Measurements from ENCODE around the gene EXD1.
"Not testable (repeated sequence)": the region's sequence is repeated elsewhere in the genome, so short reads cannot be mapped to it uniquely, and the experiment has no call there.

EXD1 gene

DNA sequence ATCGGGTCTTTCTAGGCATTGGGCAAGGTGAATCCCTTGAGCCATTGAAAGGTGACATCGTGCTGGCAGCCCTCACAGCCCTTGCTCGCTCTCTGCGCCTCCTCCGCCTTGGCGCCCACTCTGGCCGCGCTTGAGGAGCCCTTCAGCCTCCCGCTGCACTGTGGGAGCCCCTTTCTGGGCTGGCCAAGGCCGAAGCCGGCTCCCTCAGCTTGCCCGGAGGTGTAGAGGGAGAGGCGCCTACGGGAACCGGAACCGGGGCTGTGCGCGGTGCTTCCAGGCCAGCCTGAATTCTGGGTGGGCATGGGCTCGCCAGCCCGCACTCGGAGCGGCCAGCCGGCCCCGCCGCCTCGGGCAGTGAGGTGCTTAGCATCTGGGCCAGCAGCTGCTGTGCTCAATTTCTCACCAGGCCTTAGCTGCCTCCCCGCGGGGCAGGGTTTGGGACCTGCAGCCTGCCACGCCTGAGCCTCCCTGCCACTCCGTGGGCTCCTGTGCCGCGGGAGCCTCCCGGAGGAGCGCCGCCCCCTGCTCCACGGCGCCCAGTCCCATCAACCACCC is 79.0 kb downstream of the EXD1 start:
- Histone ChIP-seq H4K8ac (ENCODE audit: low read depth, low read length) (no peak overlapping the region), H3K9ac (ENCODE audit: low read length) (no peak overlapping the region), H4K5ac (ENCODE audit: low read length) (no peak overlapping the region), H3K4ac (ENCODE audit: low read depth, low read length) (no peak overlapping the region), H3K4me1 (ENCODE audit: control insufficient read depth, low read depth, low read length) (no peaks in the 10 kb centered on the region), H3K79me1 (ENCODE audit: low read length) (no peaks in the 10 kb centered on the region), H2AK5ac (ENCODE audit: low read length) (no peak overlapping the region), H3K23ac (ENCODE audit: low read length) (no peak overlapping the region), H2BK15ac (replicated peaks; ENCODE audit: low read depth) (no peak overlapping the region), H3K27ac (ENCODE audit: low read depth, low read length) (no peak overlapping the region), H3K36me3 (ENCODE audit: control insufficient read depth, insufficient read depth, low read length) (no peaks in the 10 kb centered on the region), H3K18ac (ENCODE audit: low read length) (no peak overlapping the region), H2BK5ac (ENCODE audit: low read length) (no peak overlapping the region), H2BK120ac (ENCODE audit: low read depth, low read length) (no peak overlapping the region), H3K79me2 (ENCODE audit: control insufficient read depth, insufficient read depth, low read length) (no peaks in the 10 kb centered on the region), H3K27me3 (ENCODE audit: insufficient read depth, low read length, poor library complexity) (no peaks in the 10 kb centered on the region), H3K4me3 (ENCODE audit: low read length) (no peak overlapping the region), H3K56ac (ENCODE audit: low read length) (no peak overlapping the region), H3K4me2 (ENCODE audit: low read length) (no peak overlapping the region)
- no peak for DNase-seq
- WGBS (ENCODE audit: extremely low coverage, insufficient coverage, low lambda C conversion rate) = no CpG with 5 or more reads among the region's 37 CpGs

DNA sequence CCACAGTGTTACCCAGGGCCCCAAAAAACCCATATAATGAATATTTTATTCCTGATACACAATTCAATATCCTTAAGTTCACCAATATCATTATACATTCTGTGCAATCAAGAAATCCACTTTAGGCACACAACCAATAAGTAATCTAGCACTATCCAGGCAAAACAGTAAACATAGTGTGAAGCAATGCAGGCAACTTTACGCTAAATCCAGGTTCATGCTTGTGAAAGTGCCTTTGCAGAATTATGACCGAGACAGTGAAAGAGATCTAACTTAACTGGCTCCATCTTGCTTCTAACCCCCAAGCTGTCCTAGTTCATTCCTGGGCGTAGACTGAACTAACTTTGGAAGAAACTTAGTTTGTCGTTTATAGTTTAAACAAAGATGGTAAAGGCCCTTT is 80.3 kb downstream of the EXD1 start:
- H4K8ac ChIP-seq (ENCODE audit: low read depth, low read length) = no peak overlapping the region
- no peaks in the 10 kb centered on the region for H3K4me1 ChIP-seq (ENCODE audit: control insufficient read depth, low read depth, low read length)
- no peaks in the 10 kb centered on the region for H3K36me3 ChIP-seq (ENCODE audit: control insufficient read depth, insufficient read depth, low read length)
- no peak overlapping the region for H2AK5ac ChIP-seq (ENCODE audit: low read length)
- no peak overlapping the region for H2BK120ac ChIP-seq (ENCODE audit: low read depth, low read length)
- H2BK5ac ChIP-seq (ENCODE audit: low read length) = no peak overlapping the region
- H3K27ac ChIP-seq (ENCODE audit: low read depth, low read length) = no peak overlapping the region
- H3K4me2 ChIP-seq (ENCODE audit: low read length) = no peak overlapping the region
- H3K27me3 ChIP-seq (ENCODE audit: insufficient read depth, low read length, poor library complexity) = no peaks in the 10 kb centered on the region
- no peak overlapping the region for H4K5ac ChIP-seq (ENCODE audit: low read length)
- H3K79me2 ChIP-seq (ENCODE audit: control insufficient read depth, insufficient read depth, low read length) = no peaks in the 10 kb centered on the region
- H3K56ac ChIP-seq (ENCODE audit: low read length) = no peak overlapping the region
- no peaks in the 10 kb centered on the region for H3K79me1 ChIP-seq (ENCODE audit: low read length)
- H3K4ac ChIP-seq (ENCODE audit: low read depth, low read length) = no peak overlapping the region
- H3K9ac ChIP-seq (ENCODE audit: low read length) = no peak overlapping the region
- H2BK15ac ChIP-seq (replicated peaks; ENCODE audit: low read depth) = no peak overlapping the region
- no peak overlapping the region for H3K18ac ChIP-seq (ENCODE audit: low read length)
- DNase-seq = no peak
- H3K23ac ChIP-seq (ENCODE audit: low read length) = no peak overlapping the region
- no CpG with 5 or more reads among the region's 4 CpGs for WGBS (ENCODE audit: extremely low coverage, insufficient coverage, low lambda C conversion rate)
- no peak overlapping the region for H3K4me3 ChIP-seq (ENCODE audit: low read length)

DNA sequence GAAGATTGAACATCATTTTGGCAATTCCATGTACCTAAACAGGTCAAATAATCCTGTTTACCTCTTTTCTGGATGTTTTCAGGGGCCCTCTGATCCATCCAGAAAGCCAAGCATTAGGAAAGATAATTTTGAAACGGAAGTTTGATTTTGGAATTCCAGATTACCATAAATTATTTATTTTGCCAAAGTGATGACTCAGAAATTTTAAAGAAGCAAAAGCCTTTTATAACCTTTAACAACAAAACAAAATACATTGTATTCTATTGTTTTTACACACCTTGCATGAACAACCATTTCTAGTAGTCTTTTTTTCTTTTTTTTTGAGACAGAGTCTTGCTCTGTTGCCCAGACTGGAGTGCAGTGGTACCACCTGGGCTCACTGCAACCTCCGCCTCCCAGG is 82.5 kb downstream of the EXD1 start:
- Histone ChIP-seq H3K4ac (ENCODE audit: low read depth, low read length) (no peak overlapping the region), H4K5ac (ENCODE audit: low read length) (no peak overlapping the region), H3K4me3 (ENCODE audit: low read length) (no peak overlapping the region), H2BK15ac (replicated peaks; ENCODE audit: low read depth) (no peak overlapping the region), H2AK5ac (ENCODE audit: low read length) (no peak overlapping the region), H3K18ac (ENCODE audit: low read length) (no peak overlapping the region), H3K36me3 (ENCODE audit: control insufficient read depth, insufficient read depth, low read length) (no peaks in the 10 kb centered on the region), H3K27ac (ENCODE audit: low read depth, low read length) (no peak overlapping the region), H4K8ac (ENCODE audit: low read depth, low read length) (no peak overlapping the region), H3K23ac (ENCODE audit: low read length) (no peak overlapping the region), H2BK5ac (ENCODE audit: low read length) (no peak overlapping the region), H3K56ac (ENCODE audit: low read length) (no peak overlapping the region), H3K4me2 (ENCODE audit: low read length) (no peak overlapping the region), H3K4me1 (ENCODE audit: control insufficient read depth, low read depth, low read length) (no peaks in the 10 kb centered on the region), H3K9ac (ENCODE audit: low read length) (no peak overlapping the region), H3K79me2 (ENCODE audit: control insufficient read depth, insufficient read depth, low read length) (no peaks in the 10 kb centered on the region), H3K27me3 (ENCODE audit: insufficient read depth, low read length, poor library complexity) (no peaks in the 10 kb centered on the region), H2BK120ac (ENCODE audit: low read depth, low read length) (no peak overlapping the region), H3K79me1 (ENCODE audit: low read length) (no peaks in the 10 kb centered on the region)
- no CpG with 5 or more reads among the region's 2 CpGs for WGBS (ENCODE audit: extremely low coverage, insufficient coverage, low lambda C conversion rate)
- no peak for DNase-seq

DNA sequence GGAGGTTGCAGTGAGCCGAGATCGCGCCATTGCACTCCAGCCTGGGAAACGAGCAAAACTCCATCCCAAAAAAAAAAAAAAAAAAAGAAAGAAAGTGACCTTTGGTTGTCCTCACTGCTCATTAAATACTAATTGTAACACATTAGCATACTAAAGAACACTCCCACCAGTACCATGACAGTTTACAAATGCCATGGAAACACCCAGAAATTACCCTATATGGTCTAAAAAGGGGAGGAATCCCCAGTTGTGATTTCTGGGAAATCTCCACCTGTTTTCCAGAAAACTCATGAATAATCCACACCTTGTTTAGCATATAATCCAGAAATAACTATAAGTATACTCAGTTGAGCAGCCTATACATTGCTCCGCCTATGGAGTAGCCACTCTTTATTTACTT is 90.9 kb downstream of the EXD1 start:
- no peak for DNase-seq
- Histone ChIP-seq H2BK5ac (ENCODE audit: low read length) (no peak overlapping the region), H4K8ac (ENCODE audit: low read depth, low read length) (no peak overlapping the region), H4K5ac (ENCODE audit: low read length) (no peak overlapping the region), H3K18ac (ENCODE audit: low read length) (no peak overlapping the region), H3K36me3 (ENCODE audit: control insufficient read depth, insufficient read depth, low read length) (no peaks in the 10 kb centered on the region), H3K79me2 (ENCODE audit: control insufficient read depth, insufficient read depth, low read length) (no peaks in the 10 kb centered on the region), H3K9ac (ENCODE audit: low read length) (no peak overlapping the region), H3K4ac (ENCODE audit: low read depth, low read length) (no peak overlapping the region), H3K4me1 (ENCODE audit: control insufficient read depth, low read depth, low read length) (no peaks in the 10 kb centered on the region), H3K23ac (ENCODE audit: low read length) (no peak overlapping the region), H2AK5ac (ENCODE audit: low read length) (no peak overlapping the region), H3K79me1 (ENCODE audit: low read length) (no peaks in the 10 kb centered on the region), H3K4me3 (ENCODE audit: low read length) (no peak overlapping the region), H3K56ac (ENCODE audit: low read length) (no peak overlapping the region), H2BK120ac (ENCODE audit: low read depth, low read length) (no peak overlapping the region), H2BK15ac (replicated peaks; ENCODE audit: low read depth) (no peak overlapping the region), H3K27me3 (ENCODE audit: insufficient read depth, low read length, poor library complexity) (no peaks in the 10 kb centered on the region), H3K27ac (ENCODE audit: low read depth, low read length) (no peak overlapping the region), H3K4me2 (ENCODE audit: low read length) (no peak overlapping the region)
- WGBS (ENCODE audit: extremely low coverage, insufficient coverage, low lambda C conversion rate) = no CpG with 5 or more reads among the region's 5 CpGs

DNA sequence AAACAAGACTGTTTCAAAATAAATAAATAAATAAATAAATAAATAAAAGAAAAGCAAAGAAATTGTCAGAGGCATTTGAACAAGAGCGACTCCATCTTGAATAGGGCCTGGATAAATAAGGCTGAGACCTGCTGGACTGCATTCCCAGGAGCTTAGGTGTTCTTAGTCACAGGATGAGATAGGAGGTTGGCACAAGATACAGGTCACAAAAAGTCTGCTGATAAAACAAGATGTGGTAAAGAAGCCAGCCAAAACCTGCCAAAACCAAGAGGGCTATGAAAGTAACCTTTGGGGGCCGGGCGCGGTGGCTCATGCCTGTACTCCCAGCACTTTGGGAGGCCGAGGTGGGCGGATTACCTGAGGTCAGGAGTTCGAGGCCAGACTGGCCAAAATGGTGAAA is 91.4 kb downstream of the EXD1 start:
- H3K23ac ChIP-seq (ENCODE audit: low read length); H3K4me1 ChIP-seq (ENCODE audit: control insufficient read depth, low read depth, low read length); H3K4me2 ChIP-seq (ENCODE audit: low read length); H3K27ac ChIP-seq (ENCODE audit: low read depth, low read length); H4K5ac ChIP-seq (ENCODE audit: low read length); H4K8ac ChIP-seq (ENCODE audit: low read depth, low read length); H3K18ac ChIP-seq (ENCODE audit: low read length); H3K36me3 ChIP-seq (ENCODE audit: control insufficient read depth, insufficient read depth, low read length); H3K79me1 ChIP-seq (ENCODE audit: low read length); H2BK15ac ChIP-seq (replicated peaks; ENCODE audit: low read depth); H3K4me3 ChIP-seq (ENCODE audit: low read length); H3K27me3 ChIP-seq (ENCODE audit: insufficient read depth, low read length, poor library complexity); H3K4ac ChIP-seq (ENCODE audit: low read depth, low read length); H3K56ac ChIP-seq (ENCODE audit: low read length); H2BK5ac ChIP-seq (ENCODE audit: low read length); H3K79me2 ChIP-seq (ENCODE audit: control insufficient read depth, insufficient read depth, low read length); H3K9ac ChIP-seq (ENCODE audit: low read length); H2BK120ac ChIP-seq (ENCODE audit: low read depth, low read length); H2AK5ac ChIP-seq (ENCODE audit: low read length): not testable (repeated sequence)
- whole genome bisulfite sequencing (ENCODE audit: extremely low coverage, insufficient coverage, low lambda C conversion rate) = no CpG with 5 or more reads among the region's 7 CpGs
- DNase-seq = peak; percentile 50

DNA sequence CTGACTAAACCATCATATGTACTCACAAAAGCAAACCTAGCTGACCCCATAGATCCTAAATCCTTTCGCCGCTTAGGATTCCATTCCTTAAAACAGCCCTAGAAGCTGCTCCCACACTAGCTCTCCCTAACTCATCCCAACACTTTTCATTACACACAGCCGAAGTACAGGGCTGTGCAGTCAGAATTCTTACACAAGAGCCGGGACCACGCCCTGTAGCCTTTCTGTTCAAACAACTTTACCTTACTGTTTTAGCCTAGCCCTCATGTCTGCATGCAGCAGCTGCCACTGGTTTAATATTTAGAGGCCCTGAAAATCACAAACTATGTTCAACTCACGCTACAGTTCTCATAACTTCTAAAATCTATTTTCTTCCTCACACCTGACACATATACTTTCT is 95.0 kb downstream of the EXD1 start:
- not testable (repeated sequence) for H2BK5ac ChIP-seq (ENCODE audit: low read length); H3K79me1 ChIP-seq (ENCODE audit: low read length); H3K4me3 ChIP-seq (ENCODE audit: low read length); H3K9ac ChIP-seq (ENCODE audit: low read length); H3K23ac ChIP-seq (ENCODE audit: low read length); H3K27ac ChIP-seq (ENCODE audit: low read depth, low read length); DNase-seq; H3K79me2 ChIP-seq (ENCODE audit: control insufficient read depth, insufficient read depth, low read length); H3K36me3 ChIP-seq (ENCODE audit: control insufficient read depth, insufficient read depth, low read length); H3K18ac ChIP-seq (ENCODE audit: low read length); H2AK5ac ChIP-seq (ENCODE audit: low read length); H2BK15ac ChIP-seq (replicated peaks; ENCODE audit: low read depth); H2BK120ac ChIP-seq (ENCODE audit: low read depth, low read length); H3K56ac ChIP-seq (ENCODE audit: low read length); H4K8ac ChIP-seq (ENCODE audit: low read depth, low read length); H3K27me3 ChIP-seq (ENCODE audit: insufficient read depth, low read length, poor library complexity); H4K5ac ChIP-seq (ENCODE audit: low read length); H3K4me1 ChIP-seq (ENCODE audit: control insufficient read depth, low read depth, low read length); H3K4me2 ChIP-seq (ENCODE audit: low read length); H3K4ac ChIP-seq (ENCODE audit: low read depth, low read length)
- no CpG with 5 or more reads among the region's 6 CpGs for WGBS (ENCODE audit: extremely low coverage, insufficient coverage, low lambda C conversion rate)

Data from mesendoderm (in vitro differentiated cells).